GM18517 (cell line): ENCODE results near the gene SH3BP5.
A peak's percentile ranks its signal among the peaks of the same experiment; 100 is the strongest.
"Not testable (repeated sequence)": the region's sequence is repeated elsewhere in the genome, so short reads cannot be mapped to it uniquely, and the experiment has no call there.

Source experiments
- ATAC-seq: cut with Tn5 transposase; IDR thresholded peaks from one replicate; pipeline ENCODE4 v1.9.1; 2021; ENCODE audit warnings: mild to moderate bottlenecking, moderate library complexity; ENCODE audit not compliant: unreplicated experiment

Gene SH3BP5

GRCh38 chr3:15332405-15333098, at the start of gene SH3BP5:
SH3BP5 (minus strand) TSS chr3:15332586; CDS start chr3:15332408, 178 bp downstream.
- peak; percentile 57 for ATAC-seq

DNA sequence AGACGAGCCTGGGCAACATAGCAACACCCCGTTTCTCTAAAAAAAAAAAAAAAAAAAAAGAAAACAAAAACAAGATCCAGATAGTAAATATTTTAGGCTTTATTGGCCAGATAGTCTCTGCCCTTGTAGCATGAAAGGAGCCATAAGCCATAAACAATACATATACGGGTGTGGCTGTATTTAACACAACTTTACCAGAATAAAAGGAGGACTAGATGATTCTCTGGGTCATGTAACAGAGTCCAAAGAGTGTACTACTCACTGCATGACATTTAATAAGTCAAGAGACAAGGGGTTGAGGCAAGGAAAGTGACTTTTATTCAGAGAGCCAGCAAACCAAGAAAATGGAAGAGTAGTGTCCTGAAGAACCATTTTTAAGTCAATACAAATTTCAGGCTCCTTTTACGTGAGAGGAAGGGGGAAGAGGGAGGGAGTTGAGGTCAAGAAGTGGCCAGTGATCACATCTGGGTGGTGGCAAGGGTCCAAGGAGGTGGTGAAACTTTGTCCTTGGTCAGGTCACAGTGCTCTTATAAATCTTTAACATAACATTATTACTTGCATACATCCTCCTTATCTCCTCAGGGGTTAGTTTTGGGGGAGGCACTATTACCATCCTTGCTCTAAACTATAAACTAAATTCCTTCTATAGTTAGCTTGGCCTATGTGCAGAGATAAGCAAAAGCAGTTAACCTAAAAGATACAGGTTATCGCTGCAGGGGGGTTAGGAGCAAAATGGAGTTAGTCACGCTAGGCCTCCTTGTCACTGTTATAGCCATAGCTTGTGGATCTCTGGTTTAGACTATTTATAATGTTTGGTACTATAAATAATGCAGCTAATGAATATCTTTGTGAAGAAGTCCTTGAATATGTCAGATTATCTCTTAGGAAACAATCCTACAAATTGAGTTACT, 48.8 kb upstream of the SH3BP5 start:
- ATAC-seq = no peak

DNA sequence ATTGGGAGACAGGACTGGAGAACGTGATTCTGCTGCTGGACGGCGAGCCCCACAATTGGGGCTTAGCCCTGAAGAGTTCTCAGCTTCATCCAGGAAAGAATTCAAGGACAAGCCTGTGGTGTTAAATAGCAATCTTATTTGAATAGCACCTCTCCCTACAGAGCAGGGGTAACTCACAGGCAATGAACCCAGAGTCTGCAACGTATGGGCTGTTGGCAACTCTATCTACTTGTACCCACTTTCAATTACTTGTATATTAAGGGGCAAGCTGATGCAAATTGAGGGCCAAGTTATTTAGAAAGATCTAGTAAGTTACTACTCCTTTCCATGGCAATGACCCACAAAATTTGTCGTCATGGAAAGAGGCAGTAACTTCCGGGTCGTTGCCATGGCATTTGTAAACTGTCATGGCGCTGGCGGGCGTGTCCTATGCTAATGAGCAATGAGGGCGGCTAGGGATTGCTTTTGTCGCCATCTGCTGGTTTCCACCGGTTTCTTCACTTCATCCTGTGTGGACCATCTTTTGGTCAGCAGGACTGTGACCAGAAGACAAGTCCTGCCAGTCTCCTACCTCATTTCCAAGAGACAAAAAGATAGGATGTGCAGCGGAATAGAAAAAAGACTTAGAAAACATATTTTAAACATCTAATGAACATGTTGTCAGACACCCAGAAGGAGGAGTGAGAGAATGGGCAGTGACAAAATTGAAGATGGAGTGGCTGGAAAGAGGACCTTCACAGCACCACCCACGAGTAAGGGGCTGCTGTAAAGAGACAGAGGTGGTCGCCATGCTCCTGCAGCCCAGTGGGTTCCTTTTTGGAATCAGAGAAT, 45.8 kb upstream of the SH3BP5 start:
- peak; percentile 88 for ATAC-seq

DNA sequence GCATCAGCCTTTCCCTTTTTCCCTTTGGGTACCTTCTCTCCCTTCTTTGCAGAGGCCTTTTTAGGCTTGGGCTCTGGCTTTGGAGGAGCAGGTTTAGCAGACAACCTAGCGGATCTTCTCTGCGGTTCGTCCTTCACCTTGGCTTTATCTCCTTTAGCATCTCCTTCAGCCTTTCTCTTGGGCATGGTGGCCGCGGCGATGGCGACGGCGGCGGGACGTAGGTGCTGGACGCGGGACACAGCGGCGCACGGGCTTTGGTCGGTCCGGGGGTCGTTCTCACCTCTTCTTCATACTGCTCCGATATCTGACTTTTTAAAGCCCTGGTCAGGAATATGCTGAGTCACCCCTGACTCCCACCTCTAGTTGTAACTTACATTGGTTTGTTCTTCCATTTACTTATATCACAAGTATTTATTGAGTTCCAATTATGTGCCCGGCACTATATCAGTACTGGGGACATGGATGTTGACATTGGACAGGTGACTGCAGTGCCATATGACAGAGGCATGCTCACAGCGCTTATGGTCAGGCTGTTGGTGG, 43.1 kb upstream of the SH3BP5 start:
- no peak for ATAC-seq

- ATAC-seq = no peak
Observed at GRCh38 chr3:15372918-15373317, 40.5 kb upstream of the SH3BP5 start.

GRCh38 chr3:15368561-15369135, 36.3 kb upstream of the SH3BP5 start:
- ATAC-seq = no peak

- ATAC-seq = no peak
Observed at GRCh38 chr3:15367059-15367458, 34.7 kb upstream of the SH3BP5 start.

DNA sequence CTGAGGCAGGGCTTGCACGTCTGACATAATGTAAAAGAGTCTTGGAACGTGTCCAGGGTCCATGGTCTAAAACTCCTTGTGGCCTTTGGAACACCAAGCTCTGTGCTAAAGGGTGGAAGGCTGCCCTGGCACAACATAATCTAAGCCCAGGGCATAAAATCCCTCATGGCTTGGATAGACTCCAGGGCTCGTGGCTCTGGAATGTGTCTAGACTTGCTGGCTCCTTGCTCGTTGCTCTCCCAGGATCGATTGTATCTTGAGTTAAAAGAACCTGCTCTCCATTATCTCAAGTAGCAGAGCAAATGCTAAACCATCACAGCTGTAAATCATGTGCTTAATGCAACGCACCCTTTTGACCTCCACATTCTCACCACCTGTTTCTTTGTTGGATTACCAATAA, 31.7 kb upstream of the SH3BP5 start:
- not testable (repeated sequence) for ATAC-seq

DNA sequence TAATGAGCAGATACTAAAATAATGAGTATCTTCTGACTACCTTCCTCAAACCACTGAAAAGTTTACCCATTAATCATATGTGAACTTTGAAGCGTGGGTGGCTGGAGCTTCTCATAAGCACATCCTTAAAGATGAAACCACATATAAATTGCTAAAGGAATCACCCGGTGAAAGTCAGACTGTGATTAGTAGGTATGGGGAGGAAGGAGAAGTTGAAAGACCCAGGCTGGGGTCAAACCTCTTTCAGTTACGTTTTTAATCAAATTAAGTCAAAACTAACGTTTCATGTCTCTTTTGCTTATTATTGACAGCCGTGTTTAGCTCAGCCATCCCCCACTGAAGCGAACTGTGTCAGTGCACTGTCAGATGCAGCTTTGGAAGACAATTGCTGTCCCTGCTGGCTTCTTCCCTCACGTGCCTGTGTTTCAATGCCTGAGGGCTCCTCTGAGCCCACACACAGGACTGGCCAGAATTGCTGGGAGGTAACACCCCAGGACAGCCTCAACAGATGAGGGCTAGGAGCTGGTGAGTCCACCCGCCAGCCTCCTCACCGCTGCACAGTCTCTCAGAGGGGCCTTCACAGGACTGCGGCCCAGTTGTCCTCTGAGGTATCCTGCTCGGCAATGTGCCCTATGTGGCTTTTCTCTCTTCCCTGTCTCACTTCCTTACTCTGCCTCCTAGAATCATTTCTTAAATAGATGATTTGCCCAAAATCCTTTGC, 29.3 kb upstream of the SH3BP5 start:
- peak; percentile 92 for ATAC-seq

DNA sequence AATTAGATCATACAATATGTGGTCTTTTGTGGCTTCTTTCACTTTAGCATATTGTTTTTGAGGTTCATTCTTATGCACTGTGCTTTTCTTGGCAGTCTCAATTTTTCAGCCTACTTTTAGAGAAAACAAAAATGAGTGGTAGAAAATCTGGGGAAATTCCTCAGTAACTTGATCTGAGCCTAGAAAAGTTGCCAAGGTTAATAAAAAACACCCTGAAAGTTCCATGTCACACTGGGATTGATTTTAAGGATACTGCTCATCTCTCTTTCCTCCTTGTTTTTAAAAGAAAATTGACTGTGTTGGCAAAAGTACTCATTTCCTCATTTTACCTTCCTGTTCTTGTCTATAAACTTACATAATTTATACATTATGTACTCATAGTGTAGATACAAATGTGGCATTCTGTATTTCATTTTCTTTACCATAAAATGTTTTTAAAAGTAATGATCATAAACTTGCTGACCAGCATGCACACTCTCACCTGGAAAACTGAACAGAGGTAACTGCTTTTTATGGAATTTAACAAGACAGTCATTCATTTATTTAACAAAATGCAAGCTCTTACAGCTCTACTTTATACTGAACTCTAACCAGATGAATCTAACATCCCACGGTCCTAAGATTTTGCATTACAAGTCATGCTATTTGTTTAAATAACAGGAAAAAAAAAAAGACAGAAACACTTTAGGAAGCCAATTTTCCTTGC, 28.6 kb upstream of the SH3BP5 start:
- ATAC-seq = no peak

- no peak for ATAC-seq
Observed at GRCh38 chr3:15359677-15360397, 27.5 kb upstream of the SH3BP5 start.

DNA sequence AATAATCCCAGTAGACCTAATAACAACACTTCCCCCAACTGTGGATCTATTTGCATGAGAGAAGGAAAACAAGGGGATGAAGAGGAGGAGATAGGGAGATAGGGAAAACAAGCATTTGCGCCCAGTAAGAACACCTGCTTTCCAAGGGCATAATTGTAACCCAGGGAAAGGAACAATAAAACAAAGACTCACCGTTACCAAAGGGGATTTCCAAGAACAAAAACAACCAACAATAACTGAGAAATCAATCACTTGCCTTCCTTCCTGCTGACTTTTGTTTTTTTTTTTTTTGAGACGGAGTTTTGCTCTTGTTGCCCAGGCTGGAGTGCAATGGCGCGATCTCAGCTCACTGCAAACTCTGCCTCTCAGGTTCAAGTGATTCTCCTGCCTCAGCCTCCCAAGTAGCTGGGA, 24.3 kb upstream of the SH3BP5 start:
- not testable (repeated sequence) for ATAC-seq

- no peak for ATAC-seq
Observed at GRCh38 chr3:15356176-15356575, 23.8 kb upstream of the SH3BP5 start.

- no peak for ATAC-seq
Observed at GRCh38 chr3:15355086-15355485, 22.7 kb upstream of the SH3BP5 start.

DNA sequence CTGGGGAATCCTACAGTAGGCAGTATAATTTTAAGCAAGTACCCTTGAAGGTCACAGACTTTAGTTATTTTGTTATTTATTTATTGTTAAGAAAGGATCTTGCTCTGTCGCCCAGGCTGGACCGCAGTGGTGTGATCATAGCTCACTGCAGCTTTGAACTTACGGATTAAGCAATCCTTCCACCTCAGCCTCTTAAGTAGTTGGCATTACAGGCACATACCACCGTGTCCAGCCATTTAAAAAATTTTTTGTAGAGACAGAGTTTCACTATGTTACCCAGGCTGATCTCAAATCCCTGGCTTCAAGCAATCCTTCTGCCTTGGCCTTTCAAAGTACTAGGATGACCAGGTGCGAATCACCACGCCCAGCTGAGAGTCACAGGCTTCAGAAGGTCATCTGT, 22.1 kb upstream of the SH3BP5 start:
- ATAC-seq = no peak

DNA sequence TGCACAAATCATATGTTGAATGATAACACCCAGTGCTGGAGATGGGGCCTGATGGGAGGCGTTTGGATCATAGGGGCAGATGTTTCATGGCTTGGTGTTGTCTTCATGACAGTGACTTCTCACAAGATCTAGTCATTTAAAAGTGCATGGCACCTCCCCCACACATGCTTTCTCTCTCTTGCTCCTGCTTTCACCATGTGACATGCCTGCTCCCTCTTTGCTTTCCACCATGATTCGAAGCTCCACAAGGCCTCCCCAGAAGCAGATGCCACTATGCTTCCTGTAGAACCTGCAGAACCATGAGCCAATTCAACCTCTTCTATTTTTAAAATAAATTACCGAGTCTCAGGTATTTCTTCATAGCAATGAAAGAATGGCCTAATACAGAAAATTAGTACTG, 17.8 kb upstream of the SH3BP5 start:
- no peak for ATAC-seq

DNA sequence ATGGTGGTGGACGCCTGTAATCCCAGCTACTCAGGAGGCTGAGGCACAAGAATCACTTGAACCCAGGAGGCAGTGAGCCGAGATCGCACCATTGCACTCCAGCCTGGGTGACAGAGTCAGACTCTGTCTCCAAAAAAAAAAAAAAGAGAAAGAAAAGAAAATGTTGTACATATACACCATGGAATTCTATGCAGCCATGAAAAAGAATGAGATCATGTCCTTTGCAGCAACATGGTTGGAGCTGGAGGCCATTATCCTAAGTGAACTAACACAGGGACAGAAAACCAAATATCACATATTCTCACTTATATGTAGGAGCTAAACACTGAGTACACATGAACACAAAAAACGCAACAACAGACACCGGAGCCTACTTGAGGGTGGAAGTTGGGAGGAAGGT, 17.1 kb upstream of the SH3BP5 start:
- ATAC-seq = not testable (repeated sequence)

DNA sequence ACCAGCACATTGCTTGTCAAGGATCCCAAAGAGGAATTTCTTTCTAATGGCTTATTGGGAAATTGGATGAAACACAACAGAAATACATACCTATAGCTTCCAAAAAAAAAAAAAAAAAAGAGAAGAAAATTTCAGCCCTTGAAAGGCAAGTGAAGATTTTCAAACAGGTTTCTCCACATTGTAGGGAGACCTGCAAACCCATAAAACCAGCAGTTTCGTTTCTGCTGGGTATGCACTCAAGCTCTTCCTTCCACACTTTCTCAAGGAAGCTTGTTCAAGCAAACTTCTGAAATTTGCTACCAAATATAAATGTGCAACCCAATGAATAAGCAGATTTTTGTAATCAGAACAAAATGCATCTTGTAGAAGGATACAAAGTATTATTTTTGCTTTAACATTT, 15.9 kb upstream of the SH3BP5 start:
- no peak for ATAC-seq

- no peak for ATAC-seq
Observed at GRCh38 chr3:15347737-15348110, 15.3 kb upstream of the SH3BP5 start.
